IPS-NIHi7 (cell line): ENCODE data around the gene GC.
"Not testable (repeated sequence)": the region's sequence is repeated elsewhere in the genome, so short reads cannot be mapped to it uniquely, and the experiment has no call there.

Experiments used
- DNase-seq: peaks from one replicate; pipeline ENCODE4 v3.0.0; 2012; ENCODE audit warnings: mixed read lengths; ENCODE audit errors: extremely low spot score

Gene GC

GRCh38 chr4:71783972-71784371 is at the start of gene GC:
Gene GC (minus strand): TSS chr4:71784079. CDS start chr4:71784018, 61 bp downstream.
- no peak for DNase-seq

- DNase-seq, result no peak
Observed at GRCh38 chr4:71833232-71833900, 49.5 kb upstream of the GC start.

- DNase-seq, result no peak
Observed at GRCh38 chr4:71832049-71832448, 48.2 kb upstream of the GC start.

GRCh38 chr4:71830497-71831190 is 46.8 kb upstream of the GC start:
- no peak for DNase-seq

- DNase-seq, result no peak
Observed at GRCh38 chr4:71828470-71828869, 44.6 kb upstream of the GC start.

- DNase-seq, result no peak
Observed at GRCh38 chr4:71827826-71828225, 43.9 kb upstream of the GC start.

GRCh38 chr4:71816676-71817303 is 32.9 kb upstream of the GC start:
- DNase-seq, result no peak

GRCh38 chr4:71814433-71814832 is 30.6 kb upstream of the GC start:
- peak; percentile 60 for DNase-seq

- not testable (repeated sequence) for DNase-seq
Observed at GRCh38 chr4:71809805-71810204, 25.9 kb upstream of the GC start.

- DNase-seq, result no peak
Observed at GRCh38 chr4:71807469-71807868, 23.6 kb upstream of the GC start.

GRCh38 chr4:71805230-71805629 is 21.4 kb upstream of the GC start:
- not testable (repeated sequence) for DNase-seq

- DNase-seq, result not testable (repeated sequence)
Observed at GRCh38 chr4:71804017-71804697, 20.3 kb upstream of the GC start.

GRCh38 chr4:71785959-71786358 is 2.1 kb upstream of the GC start:
- DNase-seq, result no peak

GRCh38 chr4:71784569-71785197 is 804 bp upstream of the GC start:
- DNase-seq, result no peak

GRCh38 chr4:71777891-71778290 is 6.0 kb downstream of the GC start:
- no peak for DNase-seq

- DNase-seq, result no peak
Observed at GRCh38 chr4:71775449-71775848, 8.4 kb downstream of the GC start.

GRCh38 chr4:71774136-71774535 is 9.7 kb downstream of the GC start:
- no peak for DNase-seq

- no peak for DNase-seq
Observed at GRCh38 chr4:71773004-71773403, 10.9 kb downstream of the GC start.

- no peak for DNase-seq
Observed at GRCh38 chr4:71772592-71772991, 11.3 kb downstream of the GC start.

- no peak for DNase-seq
Observed at GRCh38 chr4:71771613-71772012, 12.3 kb downstream of the GC start.

GRCh38 chr4:71769434-71769833 is 14.4 kb downstream of the GC start:
- DNase-seq, result no peak

- no peak for DNase-seq
Observed at GRCh38 chr4:71768123-71768522, 15.8 kb downstream of the GC start.
